HG03558 (cell line): ENCODE data around the gene RRP15.

Experiments used
- ATAC-seq: cut with Tn5 transposase; IDR thresholded peaks from one replicate; pipeline ENCODE4 v1.9.1; 2021; ENCODE audit warnings: moderate number of reproducible peaks; ENCODE audit not compliant: unreplicated experiment; ENCODE audit errors: extremely low read depth

The RRP15 gene

DNA sequence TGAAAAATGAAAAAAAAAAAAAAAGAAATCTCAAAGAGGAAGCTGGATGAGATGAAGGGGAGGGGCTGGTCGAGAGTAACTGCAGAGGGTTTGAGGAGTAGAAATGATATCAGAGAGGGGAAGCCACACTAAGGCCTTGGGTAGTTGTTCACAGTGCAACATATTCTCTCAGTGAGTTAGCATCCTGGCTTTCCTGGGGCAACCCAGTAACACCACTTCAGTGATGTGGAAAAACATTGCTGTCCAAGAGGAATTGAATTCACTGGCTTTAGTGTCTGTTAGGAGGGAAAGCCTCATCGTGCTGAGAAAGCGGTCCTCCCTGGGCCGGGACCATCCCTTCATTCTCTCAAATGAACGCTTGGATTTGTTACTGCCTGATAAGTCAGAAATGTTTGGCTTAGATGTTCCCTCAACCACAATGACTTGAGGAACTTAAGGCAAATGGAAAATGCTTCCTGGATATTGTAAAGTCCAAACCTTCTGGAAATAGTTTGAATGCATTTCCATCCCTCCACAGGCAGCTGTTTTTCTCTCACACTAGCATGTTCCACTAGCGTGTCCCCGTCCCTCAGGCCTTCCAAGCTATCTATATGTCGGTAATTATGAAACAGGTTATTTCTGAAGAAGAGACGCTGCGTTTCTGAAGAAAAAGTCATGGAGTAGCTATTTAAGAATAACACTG, 72.3 kb downstream of the RRP15 start:
- ATAC-seq, result no peak

DNA sequence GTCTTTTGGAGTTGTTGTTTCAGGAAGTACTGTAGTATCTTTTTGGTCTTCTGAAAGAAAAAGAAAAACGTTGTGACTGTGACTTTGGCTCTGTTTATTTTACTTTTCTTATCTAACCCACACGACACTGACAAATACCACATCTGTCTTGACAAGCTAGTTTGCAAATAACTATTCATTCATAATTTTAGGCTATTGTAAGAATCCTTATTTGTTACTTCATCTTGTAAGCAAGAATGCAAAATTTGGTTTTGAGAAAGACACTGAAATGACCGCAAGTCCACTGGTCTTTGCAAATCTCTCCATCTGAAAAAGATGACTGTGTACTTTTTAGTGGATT, 72.8 kb downstream of the RRP15 start:
- ATAC-seq, result no peak

DNA sequence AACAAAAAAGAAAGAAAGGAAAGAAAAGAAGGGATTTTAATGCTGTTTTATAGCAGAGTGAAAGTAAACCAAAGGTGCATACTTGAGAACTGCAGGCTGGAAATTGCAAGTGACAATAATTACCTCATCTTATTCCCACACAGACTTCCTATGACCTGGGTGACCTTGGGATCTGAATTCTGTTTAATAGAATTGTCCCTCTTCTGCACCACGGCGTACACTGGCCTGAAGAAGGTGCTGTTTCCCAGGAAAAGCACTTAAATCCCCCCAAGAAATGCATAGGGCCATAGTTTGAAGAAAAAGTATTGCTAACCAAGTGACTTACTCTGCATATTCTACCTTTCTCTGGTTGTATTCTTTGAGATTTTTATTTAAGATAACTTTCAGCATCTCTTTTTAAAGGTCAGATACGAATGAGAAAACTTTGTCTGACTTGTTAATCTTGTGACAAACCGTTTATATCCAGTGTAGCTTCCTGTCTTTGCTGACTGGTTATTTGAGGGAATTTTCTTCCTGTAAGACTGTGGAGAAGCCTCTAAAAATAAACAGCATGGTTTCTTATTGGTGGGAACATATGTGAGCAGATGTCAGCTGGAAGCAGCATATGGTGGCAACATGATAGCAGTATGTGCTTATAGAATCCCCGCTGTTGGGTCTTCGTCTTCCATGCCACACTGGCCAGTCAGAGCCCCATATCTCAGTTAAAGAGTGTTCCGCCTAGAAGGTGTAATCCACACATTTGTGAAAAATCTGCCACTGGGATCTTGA, 76.4 kb downstream of the RRP15 start:
- no peak for ATAC-seq

DNA sequence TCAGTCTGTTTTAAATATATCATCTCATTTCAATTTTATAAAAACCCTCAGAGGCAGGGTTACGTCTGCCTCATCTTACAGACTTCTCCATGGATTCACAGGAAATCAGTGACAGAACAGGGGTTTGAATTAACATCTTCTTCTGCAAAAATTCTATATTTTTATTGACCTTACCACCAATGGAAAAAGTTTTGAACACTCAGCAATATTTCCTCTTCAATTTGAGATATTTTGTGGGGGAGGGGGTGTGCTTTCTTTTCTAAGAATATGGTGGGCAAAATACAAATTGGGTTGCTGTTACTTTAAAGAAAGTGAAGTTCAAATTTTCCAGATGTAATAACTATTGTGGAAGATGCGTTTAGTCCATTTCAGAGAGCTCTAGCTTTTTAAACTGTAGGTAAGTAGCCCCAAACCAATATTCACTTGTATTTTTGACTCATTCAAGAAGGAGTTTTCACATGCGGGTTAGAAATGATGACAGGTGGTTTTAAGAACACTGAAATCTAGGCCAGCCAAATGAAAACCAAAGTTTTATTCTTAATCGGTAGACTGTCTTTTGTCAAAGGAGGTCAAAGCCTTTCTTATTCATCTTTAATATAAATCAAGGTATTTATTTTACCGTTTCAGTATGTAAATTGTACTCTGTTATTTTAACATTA, 77.5 kb downstream of the RRP15 start:
- no peak for ATAC-seq

DNA sequence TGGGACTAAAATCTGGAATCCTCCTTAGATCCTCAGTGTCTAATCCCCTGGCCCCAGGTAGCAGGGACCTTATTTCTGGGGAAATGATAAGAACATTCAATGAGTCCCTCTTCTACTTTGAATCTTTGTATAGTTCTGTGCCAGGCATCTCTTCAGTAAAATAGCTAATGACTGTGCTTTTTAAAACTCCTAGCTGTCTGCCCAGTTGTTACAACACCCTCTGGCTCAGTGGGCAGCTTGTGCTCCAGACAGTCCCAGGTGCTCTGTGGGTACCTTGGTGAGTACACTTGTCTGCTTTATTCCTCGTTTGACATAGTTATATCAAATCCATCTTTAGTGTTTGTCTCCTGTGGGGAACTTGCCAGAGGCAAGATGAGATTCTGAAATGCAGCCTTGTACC, 78.0 kb downstream of the RRP15 start:
- no peak for ATAC-seq

DNA sequence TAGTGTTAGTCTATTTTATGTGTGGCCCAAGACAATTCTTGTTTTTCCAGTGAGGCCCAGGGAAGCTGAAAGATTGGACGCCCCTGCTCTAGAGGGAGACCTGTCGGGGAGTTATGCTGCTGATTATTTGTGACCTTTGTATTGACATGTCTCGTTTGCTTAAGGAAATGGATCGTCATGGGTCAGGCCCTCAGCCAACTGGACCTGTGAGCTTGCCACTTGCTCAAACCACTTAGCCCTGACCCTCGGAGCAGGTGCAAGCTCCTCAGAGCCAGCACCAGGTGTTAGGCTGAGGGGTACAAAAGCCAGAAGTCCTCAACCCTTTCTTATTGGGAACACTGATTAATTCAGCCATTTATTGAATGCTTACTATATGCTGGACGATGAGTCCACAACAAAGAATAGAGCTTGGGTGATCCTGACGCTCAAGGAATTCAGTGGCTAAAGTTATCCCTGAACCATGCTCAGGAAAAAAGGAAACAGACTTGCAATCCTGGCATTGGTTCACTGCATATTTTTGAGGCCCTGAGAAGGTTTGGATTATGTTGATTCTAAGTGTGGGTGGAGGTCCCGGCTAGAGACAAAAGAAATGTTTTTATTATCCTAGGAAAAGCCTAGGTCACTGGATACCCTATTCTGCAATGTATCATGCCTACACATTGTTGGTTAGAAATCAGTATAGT, 79.1 kb downstream of the RRP15 start:
- ATAC-seq, result no peak

DNA sequence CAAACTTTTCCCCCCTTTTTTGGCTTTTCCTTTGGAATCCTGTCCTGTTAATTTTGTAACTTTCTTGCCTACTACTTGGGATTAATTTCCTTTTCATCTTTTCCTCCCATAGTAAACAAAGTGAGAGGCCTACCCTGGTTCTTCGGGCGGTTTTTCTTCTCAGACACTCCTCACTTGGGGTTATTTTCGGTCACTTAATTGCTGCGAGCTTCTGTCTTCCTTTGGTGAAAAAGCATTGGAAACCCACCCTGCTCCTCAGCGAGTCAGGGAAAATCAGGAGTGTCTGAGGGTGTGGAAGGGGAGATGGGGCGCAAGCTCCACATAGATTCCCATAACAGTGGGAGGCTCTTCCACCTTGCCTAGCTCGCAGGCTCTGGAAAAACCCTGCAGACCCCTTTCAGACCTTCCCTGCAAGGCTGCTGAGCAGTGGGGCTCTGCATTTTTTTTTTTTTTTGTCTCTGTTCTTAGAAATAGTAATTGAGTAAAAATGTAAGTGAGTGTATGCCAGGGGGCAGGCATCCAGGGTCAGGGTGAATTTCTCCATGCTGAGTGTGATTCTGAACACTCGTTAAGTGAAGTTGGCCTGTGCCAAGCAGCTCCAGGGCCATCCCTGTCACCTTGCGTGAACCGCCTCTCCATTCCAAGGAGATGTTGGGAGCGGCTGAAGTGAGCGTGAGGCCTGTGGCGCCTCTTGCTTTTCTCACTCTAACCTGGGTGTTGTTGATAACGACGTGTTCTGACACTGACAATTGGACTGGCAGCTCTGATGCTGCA, 80.3 kb downstream of the RRP15 start:
- no peak for ATAC-seq

DNA sequence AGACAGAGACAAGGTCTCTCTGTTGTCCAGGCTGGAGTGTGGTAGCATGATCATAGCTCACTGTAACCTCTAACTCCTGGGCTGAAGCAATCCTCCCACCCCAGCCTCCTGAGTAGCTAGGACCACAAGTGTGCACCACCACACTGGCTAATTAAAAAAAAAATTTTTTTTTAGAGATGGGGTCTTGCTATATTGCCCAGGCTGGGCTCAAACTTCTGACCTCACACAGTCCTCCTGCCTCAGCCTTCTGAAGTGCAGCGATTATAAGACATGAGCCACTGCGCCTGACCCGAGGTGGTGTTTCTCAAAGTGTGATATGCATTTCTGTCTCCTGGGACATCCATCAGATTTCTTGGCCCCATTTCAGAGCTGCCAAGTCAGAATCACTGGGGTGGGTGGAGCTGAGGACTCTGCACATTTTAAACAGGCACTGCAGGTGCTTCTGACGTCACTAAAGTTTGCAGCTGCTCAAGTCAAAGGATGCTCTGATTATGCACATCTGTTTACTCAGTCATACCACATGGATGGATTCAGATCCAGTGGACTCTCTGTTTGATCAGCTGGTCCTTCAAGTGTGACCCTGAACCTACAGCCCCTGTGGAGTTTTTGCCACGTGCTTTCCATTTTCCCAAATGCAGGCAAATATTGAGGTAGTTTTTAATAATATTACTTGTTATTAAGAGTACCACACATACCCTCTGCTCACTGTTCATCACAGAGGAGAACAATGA, 81.4 kb downstream of the RRP15 start:
- no peak for ATAC-seq

DNA sequence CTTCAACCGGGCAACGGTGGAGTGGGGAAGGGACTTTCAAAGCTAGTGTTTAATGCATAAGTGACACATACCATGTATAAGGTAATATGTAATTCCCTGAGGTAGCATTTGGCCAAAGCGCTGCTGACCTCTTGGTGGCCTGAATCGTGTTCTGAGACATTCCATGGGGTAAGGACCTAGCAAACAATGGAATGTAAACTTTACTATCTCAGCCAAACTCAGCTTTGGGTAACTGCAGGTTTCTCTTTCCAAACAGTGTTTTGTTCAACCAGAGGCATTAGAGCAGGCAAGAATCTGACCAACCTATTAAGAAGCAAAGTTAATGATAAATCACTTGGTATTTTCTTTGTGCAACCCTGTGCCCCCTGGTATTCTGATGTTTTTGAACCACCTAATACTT, 82.0 kb downstream of the RRP15 start:
- no peak for ATAC-seq

DNA sequence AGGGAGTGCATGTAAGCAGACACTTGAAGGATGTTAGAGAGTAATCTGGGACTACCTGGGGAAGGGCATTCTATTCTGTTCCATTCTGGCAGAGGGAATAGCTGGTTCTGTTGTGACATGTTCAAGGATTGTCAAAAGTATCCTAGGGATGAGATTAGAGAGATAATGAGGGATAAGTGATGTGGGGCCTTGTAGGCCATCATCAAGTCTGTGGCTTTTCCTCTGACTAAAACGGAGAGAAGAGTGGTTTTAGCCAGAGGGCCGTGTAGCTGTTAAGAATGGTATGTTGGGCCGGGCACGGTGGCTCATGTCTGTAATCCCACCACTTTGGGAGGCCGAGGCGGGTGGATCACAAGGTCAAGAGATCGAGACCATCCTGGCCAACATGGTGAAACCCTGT, 83.6 kb downstream of the RRP15 start:
- ATAC-seq, result no peak

DNA sequence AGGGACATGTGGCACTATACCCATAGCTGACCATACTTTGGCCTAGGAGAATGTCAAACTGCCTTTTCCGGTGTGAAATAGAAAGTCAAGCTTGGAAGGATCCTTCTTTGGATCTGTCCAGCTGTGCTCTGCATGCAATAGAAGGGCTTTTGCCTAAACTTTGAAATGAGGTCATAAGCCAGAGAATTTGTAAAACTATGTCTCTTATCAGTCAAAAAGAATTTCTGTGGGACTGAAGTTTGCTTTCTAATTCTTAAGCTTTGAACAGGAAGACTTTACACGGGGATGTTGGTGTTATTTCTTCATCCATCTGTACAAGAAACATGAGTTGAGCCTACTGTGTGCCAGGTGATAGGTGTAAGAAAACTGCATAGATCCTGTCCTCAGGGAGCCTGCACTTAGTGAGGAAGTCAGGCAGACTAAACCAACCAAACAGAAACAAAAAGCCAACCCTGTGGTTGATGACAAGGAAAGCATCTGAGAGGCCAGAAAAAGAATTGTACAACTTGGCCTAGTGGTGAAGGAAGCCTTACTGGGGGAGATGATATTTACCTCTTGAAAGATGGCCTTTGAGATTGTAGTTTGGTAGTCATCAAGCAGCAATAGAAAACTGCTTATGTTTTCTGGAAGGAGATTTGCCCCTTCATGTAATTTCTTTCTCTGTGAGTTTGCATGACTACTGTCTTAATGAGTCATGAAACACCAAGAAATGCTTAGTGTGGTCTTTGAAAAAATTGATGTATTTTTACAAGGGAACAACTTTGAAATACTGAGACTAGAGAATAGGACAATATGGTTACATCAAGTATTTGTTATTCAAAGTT, 84.8 kb downstream of the RRP15 start:
- no peak for ATAC-seq

DNA sequence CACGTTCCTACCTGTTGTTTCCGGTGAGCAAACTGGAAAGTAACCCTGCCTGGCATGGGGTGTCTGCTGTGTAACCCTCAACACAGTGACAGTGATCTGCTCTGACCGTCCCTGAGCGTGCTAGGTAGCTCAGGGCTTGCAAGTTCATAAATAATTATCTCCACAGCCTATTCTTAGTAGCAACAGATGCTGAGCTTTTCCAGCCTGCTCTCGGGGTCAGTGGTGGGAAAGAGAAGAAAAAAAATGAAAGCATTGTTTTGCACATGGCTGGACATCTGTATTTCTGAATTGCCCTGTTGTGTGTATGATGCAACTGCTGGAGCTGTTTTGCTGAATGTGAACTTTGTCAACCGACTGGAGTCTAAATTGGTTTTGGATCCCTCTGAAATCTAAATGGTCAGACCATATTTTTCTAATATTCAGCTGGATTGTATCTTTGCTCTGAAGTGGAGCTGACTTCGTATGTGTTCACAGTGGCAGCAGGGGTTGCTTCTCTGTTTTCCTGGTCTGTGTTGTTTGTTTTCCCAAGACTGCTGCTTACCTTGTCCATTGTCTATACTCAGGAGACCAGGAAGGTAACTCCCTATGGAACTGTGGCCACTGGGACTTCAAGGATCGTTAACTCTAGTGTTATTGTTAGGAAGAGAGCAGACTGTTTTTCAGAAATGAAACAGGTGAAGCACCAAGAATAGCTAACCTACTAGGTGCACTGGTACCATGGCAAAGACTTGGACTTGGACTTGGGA, 87.0 kb downstream of the RRP15 start:
- no peak for ATAC-seq

DNA sequence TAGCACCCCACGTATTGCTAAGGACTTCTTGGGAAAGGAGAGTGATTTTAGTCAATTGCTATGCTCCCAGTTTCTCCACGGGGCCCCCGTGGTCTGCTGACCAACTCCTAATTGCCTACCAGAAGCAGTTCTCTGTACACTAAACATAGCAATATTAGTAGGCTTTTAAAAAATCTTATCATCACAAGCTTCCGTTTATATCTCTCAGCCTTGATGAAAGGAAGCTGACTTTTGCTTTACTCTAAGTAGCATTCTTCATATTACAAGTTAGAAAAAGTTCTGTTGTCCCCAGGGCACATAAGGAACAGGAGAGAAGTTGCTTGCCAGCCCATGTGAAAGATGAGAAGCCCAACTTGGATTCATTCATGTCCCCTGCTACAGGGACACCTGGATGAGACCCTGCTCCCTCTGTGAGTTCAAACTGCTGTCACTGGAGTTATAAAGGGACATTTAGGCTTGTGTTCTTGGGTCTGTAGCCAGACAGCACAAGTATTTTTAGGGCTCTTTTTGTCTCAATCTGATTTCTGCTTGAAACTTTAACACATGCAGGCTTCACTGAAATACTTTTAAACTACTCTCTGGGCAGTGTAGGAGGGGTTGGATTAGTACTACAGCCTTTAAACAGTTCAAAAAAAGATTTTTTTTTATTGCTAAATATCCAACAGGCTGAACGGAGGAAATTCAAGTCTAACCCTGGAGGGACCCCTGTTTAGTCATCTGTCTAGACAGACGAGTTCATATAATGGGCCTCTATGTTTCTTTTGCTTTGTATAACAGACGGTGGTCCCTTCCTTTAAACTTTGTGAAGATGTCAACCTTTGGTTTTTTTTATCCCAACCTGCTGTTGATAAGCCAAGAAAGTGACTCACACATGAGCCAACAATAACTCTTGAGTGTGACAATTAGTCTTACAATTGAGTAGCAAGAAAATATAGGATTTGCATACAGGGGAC, 89.6 kb downstream of the RRP15 start:
- no peak for ATAC-seq

DNA sequence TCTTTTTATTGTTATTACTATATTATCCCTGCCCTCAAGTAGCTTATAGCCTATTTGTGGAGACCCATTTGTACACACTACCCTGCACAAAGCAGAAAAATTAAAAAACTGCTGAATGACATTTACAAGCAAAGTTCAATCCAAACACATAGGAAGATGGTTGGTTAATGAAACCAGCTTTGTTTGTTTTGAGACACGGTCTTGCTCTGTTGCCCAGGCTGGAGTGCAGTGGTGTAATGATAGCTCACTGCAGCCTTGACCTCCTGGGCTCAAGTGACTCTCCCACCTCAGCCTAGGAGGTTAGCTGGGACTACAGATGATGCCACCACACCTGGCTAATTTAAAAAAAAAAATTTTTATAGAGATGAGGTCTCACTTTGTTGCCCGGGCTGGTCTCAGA, 91.6 kb downstream of the RRP15 start:
- no peak for ATAC-seq

DNA sequence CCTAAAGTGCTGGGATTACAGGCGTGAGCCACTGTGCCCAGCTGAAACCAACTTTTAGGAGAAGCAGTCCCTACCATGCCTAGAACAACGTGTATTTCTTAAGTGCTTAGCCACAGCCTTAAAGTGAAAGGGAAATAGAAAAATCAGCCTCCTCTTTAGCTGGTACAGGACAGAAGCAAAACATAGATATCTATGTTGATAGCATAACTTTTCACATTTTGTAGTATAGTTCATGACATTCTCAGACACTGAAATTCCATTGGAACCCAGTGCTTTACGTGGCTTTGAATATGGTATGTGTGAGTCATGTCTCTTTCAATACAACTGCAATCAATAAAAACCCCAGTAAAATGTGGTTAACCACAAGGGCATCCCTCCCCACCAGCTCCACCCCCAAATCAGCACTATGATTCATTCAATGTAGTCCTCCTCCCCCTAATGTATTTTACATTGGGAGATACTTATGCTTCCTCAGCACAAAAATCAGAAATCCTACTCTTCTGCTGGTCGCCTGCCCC, 92.1 kb downstream of the RRP15 start:
- ATAC-seq, result peak; percentile 79

DNA sequence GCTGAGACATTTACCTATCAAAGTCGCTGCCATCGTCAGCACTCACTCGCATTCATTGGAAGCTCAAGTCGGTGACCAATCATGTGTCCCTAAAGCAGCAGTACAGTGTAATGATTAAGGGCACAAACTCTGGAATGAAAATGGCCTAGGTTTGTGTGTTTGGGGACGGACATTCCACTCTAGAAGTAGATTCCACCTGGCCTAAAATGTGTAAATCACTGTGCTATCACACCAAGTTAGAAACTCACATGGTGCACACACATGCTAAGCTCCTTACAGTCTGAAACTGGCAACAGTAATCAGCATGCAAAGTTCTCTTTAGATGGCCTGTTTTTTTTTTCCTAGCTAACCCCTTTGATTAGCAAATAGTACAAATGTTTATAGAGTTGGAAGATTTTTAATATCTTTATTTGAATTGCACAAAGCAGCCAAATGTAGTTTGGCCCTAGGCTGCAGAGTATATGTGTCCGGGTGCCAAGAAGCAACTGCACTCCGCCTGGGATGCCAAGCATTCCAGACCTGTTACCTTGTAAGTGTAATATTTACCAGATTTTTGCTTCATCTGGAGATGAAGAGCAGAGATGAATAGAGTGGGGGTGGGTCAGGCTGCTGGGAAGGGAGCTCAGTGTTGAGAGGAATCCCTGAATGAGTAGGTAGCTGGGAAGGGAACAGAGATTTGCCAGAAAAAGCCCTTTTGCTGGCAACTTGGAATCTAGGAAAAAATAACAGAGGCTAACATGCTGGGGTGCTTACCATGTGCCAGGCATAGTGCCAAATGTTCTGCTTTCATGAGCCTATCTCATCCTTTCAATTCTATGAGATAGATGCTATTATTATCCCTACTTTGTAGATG, 95.3 kb downstream of the RRP15 start:
- no peak for ATAC-seq
